Left kidney (tissue), 2 donors: ENCODE data around the gene CEP89. TPM values are rescaled to one million over a fixed set of nuclear protein-coding genes. Genes with fewer than 3 reads are reported as not detected.
"Not testable (repeated sequence)": the region's sequence is repeated elsewhere in the genome, so short reads cannot be mapped to it uniquely, and the experiment has no call there.

Experiments used
- DNase-seq: peaks from one replicate; pipeline ENCODE4 v3.0.0-alpha.2; 2013
- polyA plus RNA-seq: library from polyadenylated mRNA; unstranded; fragments of 120-200 nt; gene quantifications from one replicate; pipeline ENCODE4 v1.2.1, GENCODE V29; 2013; ENCODE audit not compliant: insufficient read length

The CEP89 gene
- polyA plus RNA-seq, 1 donor = 38.3 TPM

GRCh38 chr19:32896516-32897214, 75.1 kb downstream of the CEP89 start:
- DNase-seq = no peak

GRCh38 chr19:32895384-32895783, 76.4 kb downstream of the CEP89 start:
- DNase-seq = no peak

- DNase-seq = no peak
Observed at GRCh38 chr19:32891609-32892008, 80.1 kb downstream of the CEP89 start.

- no peak for DNase-seq
Observed at GRCh38 chr19:32890841-32891240, 80.9 kb downstream of the CEP89 start.

GRCh38 chr19:32890326-32890725, 81.4 kb downstream of the CEP89 start:
- no peak for DNase-seq

GRCh38 chr19:32889137-32889934, 82.4 kb downstream of the CEP89 start:
- no peak for DNase-seq

- no peak for DNase-seq
Observed at GRCh38 chr19:32887572-32888215, 84.1 kb downstream of the CEP89 start.

- DNase-seq = no peak
Observed at GRCh38 chr19:32886241-32886640, 85.5 kb downstream of the CEP89 start.

- not testable (repeated sequence) for DNase-seq
Observed at GRCh38 chr19:32885255-32885654, 86.5 kb downstream of the CEP89 start.

- DNase-seq = no peak
Observed at GRCh38 chr19:32881766-32882165, 90.0 kb downstream of the CEP89 start.

GRCh38 chr19:32880622-32881021, 91.1 kb downstream of the CEP89 start:
- DNase-seq = no peak

- no peak for DNase-seq
Observed at GRCh38 chr19:32879741-32880140, 92.0 kb downstream of the CEP89 start.

GRCh38 chr19:32878988-32879387, 92.8 kb downstream of the CEP89 start:
- no peak for DNase-seq

GRCh38 chr19:32877977-32878745, 93.6 kb downstream of the CEP89 start:
- no peak for DNase-seq

GRCh38 chr19:32877323-32877912, 94.3 kb downstream of the CEP89 start:
- no peak for DNase-seq

- no peak for DNase-seq
Observed at GRCh38 chr19:32876919-32877285, 94.9 kb downstream of the CEP89 start.

GRCh38 chr19:32876236-32876918, 95.4 kb downstream of the CEP89 start:
- no peak for DNase-seq

- DNase-seq = no peak
Observed at GRCh38 chr19:32875428-32875827, 96.3 kb downstream of the CEP89 start.

GRCh38 chr19:32874605-32875004, 97.2 kb downstream of the CEP89 start:
- no peak for DNase-seq

- DNase-seq = no peak
Observed at GRCh38 chr19:32873247-32873959, 98.4 kb downstream of the CEP89 start.

- no peak for DNase-seq
Observed at GRCh38 chr19:32872391-32872790, 99.4 kb downstream of the CEP89 start.
